OCI-LY7 (cell line): ENCODE measurements around the gene NOTCH3. TPM values are rescaled to one million over a fixed set of nuclear protein-coding genes. Genes with fewer than 3 reads are reported as not detected.

Experiments
- BruUV-seq: library from RNA; stranded (reverse); fragments of 400-500 nt; replicated peaks from 2 replicates; lab custom pipeline; 2021; lab: Mats Ljungman, UMichigan
- CTCF ChIA-PET: fragments of 300-600 bp; sonication (Branson Sonifier 250); formaldehyde crosslinking; loops from one replicate; lab custom pipeline; 2022; ENCODE audit warnings: antibody characterized with exemption; ENCODE audit not compliant: unreplicated experiment; lab: Charles Lee
- POLR2A ChIA-PET: fragments of 300-600 bp; sonication (Branson Sonifier 250); formaldehyde crosslinking; loops from one replicate; lab custom pipeline; 2022; ENCODE audit warnings: antibody characterized with exemption; lab: Charles Lee
- DNase-seq: peaks from one replicate; pipeline ENCODE4 v3.0.0-alpha.2; 2015; ENCODE audit warnings: low spot score
- H2AFZ ChIP-seq: fragments of 200-600 bp; sonication (generic), shearing (Covaris generic); 2 replicates; pipeline ENCODE4 v1.6.1; 2014; ENCODE audit warnings: mild to moderate bottlenecking, antibody characterized with exemption, low read length, moderate library complexity
- H3K27ac ChIP-seq: fragments of 200-600 bp; sonication (generic); 2 replicates; pipeline ENCODE4 v1.5.1; 2014; ENCODE audit warnings: mixed run types, low read depth, mild to moderate bottlenecking, moderate library complexity, low read length, inconsistent platforms; ENCODE audit not compliant: poor library complexity, severe bottlenecking
- H3K36me3 ChIP-seq: fragments of 200-600 bp; sonication (generic); 2 replicates; pipeline ENCODE4 v1.6.1; 2014; ENCODE audit warnings: mild to moderate bottlenecking, antibody characterized with exemption, low read length, moderate library complexity, mixed read lengths; ENCODE audit not compliant: insufficient read depth
- H3K4me1 ChIP-seq: fragments of 200-600 bp; sonication (generic); 2 replicates; pipeline ENCODE4 v1.5.1; 2014; ENCODE audit warnings: mild to moderate bottlenecking, low read length; ENCODE audit not compliant: insufficient read depth, poor library complexity, severe bottlenecking
- H3K4me2 ChIP-seq: fragments of 200-600 bp; sonication (generic); 2 replicates; pipeline ENCODE4 v1.6.1; 2014; ENCODE audit warnings: mild to moderate bottlenecking, low read length
- H3K4me3 ChIP-seq: fragments of 200-600 bp; sonication (generic); 2 replicates; pipeline ENCODE4 v1.5.1; 2014; ENCODE audit warnings: mild to moderate bottlenecking, low read depth, low read length; ENCODE audit not compliant: poor library complexity, severe bottlenecking
- H3K79me2 ChIP-seq: fragments of 200-600 bp; sonication (generic); 2 replicates; pipeline ENCODE4 v1.6.1; 2016; ENCODE audit warnings: low read depth, mild to moderate bottlenecking, low read length, moderate library complexity, mixed read lengths; ENCODE audit not compliant: insufficient read depth
- H3K9me2 ChIP-seq: fragments of 200-600 bp; sonication (generic); 2 replicates; pipeline ENCODE4 v1.6.1; 2016; ENCODE audit warnings: mild to moderate bottlenecking, low read length, mixed read lengths; ENCODE audit not compliant: insufficient read depth
- H3K9me3 ChIP-seq: fragments of 200-600 bp; sonication (generic); 2 replicates; pipeline ENCODE4 v1.6.1; 2014; ENCODE audit warnings: mild to moderate bottlenecking, mixed run types, low read length, mixed read lengths
- H4K20me1 ChIP-seq: fragments of 200-600 bp; sonication (generic); 2 replicates; pipeline ENCODE4 v1.6.1; 2014; ENCODE audit warnings: mild to moderate bottlenecking, antibody characterized with exemption, low read length, moderate library complexity, mixed read lengths; ENCODE audit not compliant: insufficient read depth
- CTCF ChIP-seq: fragments of 200-600 bp; sonication (generic); conservative IDR thresholded peaks from 2 replicates; pipeline ENCODE4 v1.5.1; 2014; ENCODE audit warnings: mild to moderate bottlenecking, antibody characterized with exemption, low read length, moderate library complexity, mixed read lengths
- EZH2phosphoT487 ChIP-seq: fragments of 200-600 bp; sonication (generic); IDR thresholded peaks from 2 replicates; pipeline ENCODE4 v1.6.1; 2018; ENCODE audit warnings: low read depth, borderline replicate concordance, mild to moderate bottlenecking, mixed run types, antibody characterized with exemption, low read length, moderate library complexity, mixed read lengths
- intact Hi-C: fragments of 100-400 bp; cut with micrococcal nuclease; formaldehyde crosslinking; loops from one replicate; pipeline ENCODE4 v1.10.0; 2022; ENCODE audit not compliant: unreplicated experiment
- total RNA-seq, 2 experiments: library from RNA; depleted of rRNA in 1 of 2; stranded (reverse); fragments of >200 nt in 1 of 2; shearing (Covaris generic) in 1 of 2; gene quantifications; 2 replicates each; pipeline ENCODE4 v1.2.3, GENCODE V29; 2014 to 2022

NOTCH3 gene
- total RNA-seq, 2 experiments from 2014 or later, result 0.25 TPM; not detected in 1

GRCh38 chr19:15180451-15181390 lies 20.1 kb downstream of the NOTCH3 start:
- no peak for TF ChIP-seq CTCF
- no peak for TF ChIP-seq EZH2phosphoT487
- Histone ChIP-seq H3K36me3 (no peaks in the 10 kb centered on the region), H3K4me1 (peaks cover 8% of the 10 kb centered on the region), H3K27ac (no peak overlapping the region), H3K9me2 (no peaks in the 10 kb centered on the region), H2AFZ (no peak overlapping the region; the same call in 1 of the 2 replicates), H3K4me2 (peak overlapping the region; percentile 26; the same call in 1 of the 2 replicates), H3K9me3 (no peaks in the 10 kb centered on the region), H3K79me2 (no peaks in the 10 kb centered on the region), H4K20me1 (no peaks in the 10 kb centered on the region), H3K4me3 (no peak overlapping the region)
- ChIA-PET POLR2A (no interaction called here), CTCF (interaction anchor here (0.9 kb wide), 1 partner anchor 50 kb away, joined by 4 read pairs; no protein-coding TSS in a partner anchor)
- BruUV-seq, result no TSS peak
- DNase-seq, result peak; percentile 24
- intact Hi-C loops, result no loop called here

- Histone ChIP-seq H3K4me2 (no peak overlapping the region), H4K20me1 (no peaks in the 10 kb centered on the region), H3K9me3 (no peaks in the 10 kb centered on the region), H3K4me3 (no peak overlapping the region), H3K9me2 (no peaks in the 10 kb centered on the region), H3K36me3 (no peaks in the 10 kb centered on the region), H3K79me2 (no peaks in the 10 kb centered on the region), H2AFZ (no peak overlapping the region), H3K4me1 (no peaks in the 10 kb centered on the region), H3K27ac (no peak overlapping the region)
- no TSS peak for BruUV-seq
- ChIA-PET POLR2A (no interaction called here), CTCF (no interaction called here)
- TF ChIP-seq EZH2phosphoT487 (no peak), CTCF (no peak)
- intact Hi-C loops, result loop anchor here (5.0 kb wide), 2 partner anchors 69 to 84 kb away; no protein-coding TSS in a partner anchor
- DNase-seq, result no peak
Observed at GRCh38 chr19:15178629-15179308, 22.0 kb downstream of the NOTCH3 start.
